K562 (cell line): ENCODE results near the gene PRM2. TPM values are rescaled to one million over a fixed set of nuclear protein-coding genes. Genes with fewer than 3 reads are reported as not detected.
A peak's percentile ranks its signal among the peaks of the same experiment; 100 is the strongest.

Source experiments
- CEBPG ChIP-seq, 3 experiments: fragments of 200-800 bp in 1 of 3; sonication (Bioruptor generic) in 1 of 3; sonication (generic) in 1 of 3; formaldehyde crosslinking in 1 of 3; IDR thresholded peaks in 2 of 3; conservative IDR thresholded peaks in 1 of 3; 2 replicates each; pipeline versions ENCODE4 v1.6.1 to v1.8.0; 2016 to 2022; ENCODE audit warnings: missing compliant biosample characterization in 2 of 3, missing genetic modification characterization in 2 of 3, mild to moderate bottlenecking in 1 of 3, missing genetic modification reagents in 1 of 3
- CUX1 ChIP-seq: fragments of 200-800 bp; sonication (Bioruptor generic); IDR thresholded peaks from 2 replicates; pipeline ENCODE4 v1.6.1; 2016; ENCODE audit warnings: missing genetic modification characterization, missing compliant biosample characterization
- E2F3 ChIP-seq: fragments of 250-450 bp; sonication (Bioruptor Pico); IDR thresholded peaks from 2 replicates; pipeline ENCODE4 v1.4.0; 2020; ENCODE audit warnings: mild to moderate bottlenecking
- E2F5 ChIP-seq: sonication (generic); formaldehyde crosslinking; IDR thresholded peaks from 2 replicates; pipeline ENCODE4 v1.8.0; 2022; ENCODE audit warnings: mild to moderate bottlenecking, missing genetic modification reagents
- EHMT2 ChIP-seq: fragments of 450-650 bp; IDR thresholded peaks from 2 replicates; pipeline ENCODE4 v1.6.1; 2018; ENCODE audit warnings: antibody characterized with exemption
- FOXK1 ChIP-seq: sonication (generic); formaldehyde crosslinking; IDR thresholded peaks from 2 replicates; pipeline ENCODE4 v1.8.0; 2022; ENCODE audit warnings: missing genetic modification reagents, mild to moderate bottlenecking, borderline replicate concordance
- HDAC8 ChIP-seq: fragments of 450-650 bp; IDR thresholded peaks from 2 replicates; pipeline ENCODE4 v1.6.1; 2016; ENCODE audit warnings: mild to moderate bottlenecking, missing genetic modification characterization, moderate library complexity, missing compliant biosample characterization
- SMAD4 ChIP-seq: fragments of 250-450 bp; sonication (Bioruptor Pico); conservative IDR thresholded peaks from 2 replicates; pipeline ENCODE4 v1.8.0; 2021; ENCODE audit warnings: inconsistent platforms, mild to moderate bottlenecking, moderate library complexity
- ZBTB9 ChIP-seq: fragments of 450-650 bp; formaldehyde crosslinking; IDR thresholded peaks from 2 replicates; pipeline ENCODE4 v1.4.0; 2020; ENCODE audit warnings: mild to moderate bottlenecking, moderate library complexity
- ZNF551 ChIP-seq: fragments of 250-450 bp; sonication (Bioruptor Pico); IDR thresholded peaks from 2 replicates; pipeline ENCODE4 v1.5.0; 2021; ENCODE audit warnings: mild to moderate bottlenecking, moderate library complexity
- ZNF592 ChIP-seq: fragments of 450-650 bp; IDR thresholded peaks from 2 replicates; pipeline ENCODE4 v1.6.1; 2017; ENCODE audit warnings: antibody characterized with exemption, mild to moderate bottlenecking
- ZNF740 ChIP-seq, 3 experiments: fragments of 200-800 bp in 1 of 3; sonication (Bioruptor generic) in 1 of 3; sonication (generic) in 1 of 3; formaldehyde crosslinking in 1 of 3; IDR thresholded peaks; 2 replicates each; pipeline versions ENCODE4 v1.6.1 to v1.8.0; 2016 to 2022; ENCODE audit warnings: mild to moderate bottlenecking in 2 of 3, missing compliant biosample characterization in 2 of 3, missing genetic modification characterization in 2 of 3, missing genetic modification reagents in 1 of 3
- polyA plus RNA-seq, 8 experiments: library from polyadenylated mRNA; depleted of rRNA in 4 of 8; stranded (reverse) in 5 of 8; unstranded in 3 of 8; fragments of >200 nt; fragmentation: Nextera tagmentation in 2 of 8; fragmentation: Illumina TruSeq in 1 of 8; extraction: Ambion mirVana in 2 of 8; extraction: Trizol in 1 of 8; gene quantifications; 2 replicates each; pipeline versions ENCODE4 v1.2.1 to v1.2.3, GENCODE V29; 2011 to 2014; ENCODE audit warnings: inconsistent platforms in 1 of 8, missing spikeins in 1 of 8
- total RNA-seq, 7 experiments: library from RNA; depleted of rRNA in 6 of 7; stranded (reverse); fragments of >200 nt in 6 of 7; fragmentation: Illumina TruSeq in 2 of 7; extraction: Trizol in 2 of 7; gene quantifications; 2 replicates each; pipeline versions ENCODE4 v1.2.1 to v1.2.3, GENCODE V29; 2011 to 2021; ENCODE audit warnings: low replicate concordance in 1 of 7

Gene PRM2
- total and polyA plus RNA-seq, 9 of the 15 experiments (the other 6 are each of a cell fraction or from before 2014, with no cell fraction given): not detected

GRCh38 chr16:11254913-11255736 is 21.2 kb downstream of the PRM2 start (continued):
- TF ChIP-seq ZNF740 (CRISPR knock-in tag; IDR thresholded peaks at IDR 0.05): peak; percentile 95
- no peak for TF ChIP-seq ZNF740 (tag; IDR thresholded peaks at IDR 0.05)
- TF ChIP-seq E2F3 (CRISPR knock-in tag): peak; percentile 88
- peak; percentile 98 for TF ChIP-seq ZNF592
- 0 out of 2 replicates have a peak, but pooled peaks have one; percentile 60 for TF ChIP-seq ZBTB9 (CRISPR knock-in tag)
- peak; percentile 74; the same call in 1 of the 2 replicates for TF ChIP-seq CUX1 (CRISPR knock-in tag)
- TF ChIP-seq SMAD4 (CRISPR knock-in tag): peak; percentile 74
- no peak for TF ChIP-seq FOXK1 (CRISPR knock-in tag)
- no peak for TF ChIP-seq EHMT2
- peak; percentile 72 for TF ChIP-seq CEBPG (CRISPR knock-in tag; IDR thresholded peaks at IDR 0.05)
- TF ChIP-seq CEBPG (tag; conservative IDR thresholded peaks at IDR 0.05 in 1 of 2, IDR thresholded peaks at IDR 0.05 in 1 of 2): no peak
- no peak for TF ChIP-seq ZNF551 (CRISPR knock-in tag)
- peak; percentile 56 for TF ChIP-seq HDAC8
- peak; percentile 100 for TF ChIP-seq E2F5
